ENCODE results near the gene DPF1.

DNA sequence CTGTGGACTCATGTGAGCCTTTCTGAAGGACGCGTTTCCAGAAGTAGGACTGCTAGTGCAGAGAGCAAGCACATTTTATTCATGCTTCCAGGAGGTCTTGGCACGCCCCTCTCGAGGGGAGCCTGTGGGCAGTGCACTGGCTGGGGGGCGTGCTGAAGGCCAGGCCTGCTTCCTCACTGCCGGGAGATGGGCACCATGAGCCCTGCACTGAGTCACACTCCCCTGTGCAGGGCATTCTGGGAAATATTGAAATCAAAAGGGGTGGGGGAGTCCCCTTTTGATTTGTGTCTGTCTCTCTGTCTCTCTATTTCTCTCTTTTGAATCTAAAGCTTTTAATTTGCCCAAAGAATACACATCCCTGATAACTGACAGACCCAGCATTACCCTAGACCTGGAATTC lies 34.0 kb downstream of the DPF1 start:
- TF ChIP-seq CTCF (IDR thresholded peaks at IDR 0.05): no peak
- TF ChIP-seq, protein P1, sequence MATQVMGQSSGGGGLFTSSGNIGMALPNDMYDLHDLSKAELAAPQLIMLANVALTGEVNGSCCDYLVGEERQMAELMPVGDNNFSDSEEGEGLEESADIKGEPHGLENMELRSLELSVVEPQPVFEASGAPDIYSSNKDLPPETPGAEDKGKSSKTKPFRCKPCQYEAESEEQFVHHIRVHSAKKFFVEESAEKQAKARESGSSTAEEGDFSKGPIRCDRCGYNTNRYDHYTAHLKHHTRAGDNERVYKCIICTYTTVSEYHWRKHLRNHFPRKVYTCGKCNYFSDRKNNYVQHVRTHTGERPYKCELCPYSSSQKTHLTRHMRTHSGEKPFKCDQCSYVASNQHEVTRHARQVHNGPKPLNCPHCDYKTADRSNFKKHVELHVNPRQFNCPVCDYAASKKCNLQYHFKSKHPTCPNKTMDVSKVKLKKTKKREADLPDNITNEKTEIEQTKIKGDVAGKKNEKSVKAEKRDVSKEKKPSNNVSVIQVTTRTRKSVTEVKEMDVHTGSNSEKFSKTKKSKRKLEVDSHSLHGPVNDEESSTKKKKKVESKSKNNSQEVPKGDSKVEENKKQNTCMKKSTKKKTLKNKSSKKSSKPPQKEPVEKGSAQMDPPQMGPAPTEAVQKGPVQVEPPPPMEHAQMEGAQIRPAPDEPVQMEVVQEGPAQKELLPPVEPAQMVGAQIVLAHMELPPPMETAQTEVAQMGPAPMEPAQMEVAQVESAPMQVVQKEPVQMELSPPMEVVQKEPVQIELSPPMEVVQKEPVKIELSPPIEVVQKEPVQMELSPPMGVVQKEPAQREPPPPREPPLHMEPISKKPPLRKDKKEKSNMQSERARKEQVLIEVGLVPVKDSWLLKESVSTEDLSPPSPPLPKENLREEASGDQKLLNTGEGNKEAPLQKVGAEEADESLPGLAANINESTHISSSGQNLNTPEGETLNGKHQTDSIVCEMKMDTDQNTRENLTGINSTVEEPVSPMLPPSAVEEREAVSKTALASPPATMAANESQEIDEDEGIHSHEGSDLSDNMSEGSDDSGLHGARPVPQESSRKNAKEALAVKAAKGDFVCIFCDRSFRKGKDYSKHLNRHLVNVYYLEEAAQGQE (IDR thresholded peaks at IDR 0.05; ENCODE audit: insufficient read depth in 1 of 2, low read depth in 2 of 2, low read length in 1 of 2): no peak
- no peak for TF ChIP-seq POLR2AphosphoS5 (IDR thresholded peaks at IDR 0.05; ENCODE audit: low read depth, low read length)
- TF ChIP-seq SIN3A (IDR thresholded peaks at IDR 0.05; ENCODE audit: borderline replicate concordance, insufficient read depth, low read depth, low read length): no peak
- TF ChIP-seq TCF7L2 (IDR thresholded peaks at IDR 0.05; ENCODE audit: low read depth, low read length): no peak

Data from Panc1 (cell line).